HepG2 (cell line): ENCODE measurements around the gene TOPORS. TPM values are rescaled to one million over a fixed set of nuclear protein-coding genes. Genes with fewer than 3 reads are reported as not detected.
A peak's percentile ranks its signal among the peaks of the same experiment; 100 is the strongest.

Experiments
- DR1 ChIP-seq: sonication (generic); formaldehyde crosslinking; IDR thresholded peaks from 2 replicates; pipeline ENCODE4 v1.8.0; 2021; ENCODE audit warnings: mild to moderate bottlenecking, missing genetic modification reagents, inconsistent platforms
- E2F2 ChIP-seq: sonication (generic); formaldehyde crosslinking; IDR thresholded peaks from 2 replicates; pipeline ENCODE4 v1.4.0; 2020; ENCODE audit warnings: missing genetic modification reagents, borderline replicate concordance
- EEA1 ChIP-seq: sonication (generic); formaldehyde crosslinking; IDR thresholded peaks from 2 replicates; pipeline ENCODE4 v1.5.1; 2020; ENCODE audit warnings: mild to moderate bottlenecking, missing genetic modification reagents, borderline replicate concordance
- FOXK1 ChIP-seq: sonication (generic); formaldehyde crosslinking; IDR thresholded peaks from 2 replicates; pipeline ENCODE4 v1.4.0; 2020; ENCODE audit warnings: low read depth, missing genetic modification reagents, borderline replicate concordance
- MAFF ChIP-seq: IDR thresholded peaks from 2 replicates; pipeline ENCODE4 v1.6.1; 2011; ENCODE audit warnings: low read depth, low read length, improper control_type of control experiment
- MLXIP ChIP-seq: sonication (generic); formaldehyde crosslinking; IDR thresholded peaks from 2 replicates; pipeline ENCODE4 v1.9.0; 2021; ENCODE audit warnings: missing genetic modification reagents, borderline replicate concordance
- MXI1 ChIP-seq: IDR thresholded peaks from 3 replicates; pipeline ENCODE4 v1.6.1; 2012; ENCODE audit warnings: low read depth, low read length, inconsistent platforms, borderline replicate concordance
- NR0B2 ChIP-seq: sonication (generic); formaldehyde crosslinking; IDR thresholded peaks from 2 replicates; pipeline ENCODE4 v1.4.0; 2020; ENCODE audit warnings: mild to moderate bottlenecking, missing genetic modification reagents
- POLR2AphosphoS5 ChIP-seq: IDR thresholded peaks from 2 replicates; pipeline ENCODE4 v1.6.1; 2012; ENCODE audit warnings: low read depth, low read length
- PRDM4 ChIP-seq: sonication (generic); formaldehyde crosslinking; IDR thresholded peaks from 2 replicates; pipeline ENCODE4 v1.9.0; 2021; ENCODE audit warnings: missing genetic modification reagents, borderline replicate concordance
- PREB ChIP-seq: sonication (generic); formaldehyde crosslinking; IDR thresholded peaks from 2 replicates; pipeline ENCODE4 v1.4.0; 2020; ENCODE audit warnings: missing genetic modification reagents
- SNAI1 ChIP-seq: sonication (generic); formaldehyde crosslinking; IDR thresholded peaks from 2 replicates; pipeline ENCODE4 v1.5.0; 2020; ENCODE audit warnings: mild to moderate bottlenecking, missing genetic modification reagents, borderline replicate concordance
- ZFP36 ChIP-seq: fragments of 150-350 bp; IDR thresholded peaks from 2 replicates; pipeline ENCODE4 v1.6.1; 2018; ENCODE audit warnings: borderline replicate concordance, low read length, low read depth; ENCODE audit not compliant: partially characterized antibody
- ZKSCAN5 ChIP-seq: sonication (generic); formaldehyde crosslinking; IDR thresholded peaks from 2 replicates; pipeline ENCODE4 v1.5.1; 2020; ENCODE audit warnings: mild to moderate bottlenecking, missing genetic modification reagents
- ZNF124 ChIP-seq: sonication (generic); formaldehyde crosslinking; IDR thresholded peaks from 2 replicates; pipeline ENCODE4 v1.4.0; 2020; ENCODE audit warnings: missing genetic modification reagents
- ZNF232 ChIP-seq: sonication (generic); formaldehyde crosslinking; IDR thresholded peaks from 2 replicates; pipeline ENCODE4 v1.4.0; 2020; ENCODE audit warnings: missing genetic modification reagents, borderline replicate concordance
- ZNF282 ChIP-seq: fragments of 450-650 bp; IDR thresholded peaks from 2 replicates; pipeline ENCODE4 v1.6.1; 2018; ENCODE audit not compliant: partially characterized antibody
- ZNF414 ChIP-seq: sonication (generic); formaldehyde crosslinking; IDR thresholded peaks from 2 replicates; pipeline ENCODE4 v1.5.0; 2020; ENCODE audit warnings: missing genetic modification reagents
- ZNF430 ChIP-seq: sonication (generic); formaldehyde crosslinking; IDR thresholded peaks from 2 replicates; pipeline ENCODE4 v1.9.0; 2021; ENCODE audit warnings: mild to moderate bottlenecking, missing genetic modification reagents
- ZNF747 ChIP-seq: sonication (generic); formaldehyde crosslinking; IDR thresholded peaks from 2 replicates; pipeline ENCODE4 v1.8.1; 2023; ENCODE audit warnings: missing genetic modification reagents, mild to moderate bottlenecking, borderline replicate concordance
- polyA plus RNA-seq, 8 experiments: library from polyadenylated mRNA; depleted of rRNA in 3 of 8; stranded (reverse) in 7 of 8; unstranded in 1 of 8; fragments of >200 nt; fragmentation: Illumina TruSeq in 4 of 8; extraction: Trizol in 4 of 8; gene quantifications; 2 replicates each; pipeline versions ENCODE4 v1.2.1 to v1.2.3, GENCODE V29; 2011 to 2016; ENCODE audit warnings: low read depth in 4 of 8, missing spikeins in 1 of 8, mixed read lengths in 1 of 8; ENCODE audit not compliant: insufficient read depth in 1 of 8
- total RNA-seq, 5 experiments: library from RNA; depleted of rRNA; stranded (reverse); fragments of >200 nt; fragmentation: Illumina TruSeq; extraction: Trizol; gene quantifications; 2 replicates each; pipeline ENCODE4 v1.2.3, GENCODE V29; 2016; ENCODE audit warnings: low read depth in 1 of 5

Gene TOPORS
- total and polyA plus RNA-seq, 2 of the 13 experiments (the other 11 are each of a cell fraction or from before 2014, with no cell fraction given) = 6.8 to 19.6 TPM

DNA sequence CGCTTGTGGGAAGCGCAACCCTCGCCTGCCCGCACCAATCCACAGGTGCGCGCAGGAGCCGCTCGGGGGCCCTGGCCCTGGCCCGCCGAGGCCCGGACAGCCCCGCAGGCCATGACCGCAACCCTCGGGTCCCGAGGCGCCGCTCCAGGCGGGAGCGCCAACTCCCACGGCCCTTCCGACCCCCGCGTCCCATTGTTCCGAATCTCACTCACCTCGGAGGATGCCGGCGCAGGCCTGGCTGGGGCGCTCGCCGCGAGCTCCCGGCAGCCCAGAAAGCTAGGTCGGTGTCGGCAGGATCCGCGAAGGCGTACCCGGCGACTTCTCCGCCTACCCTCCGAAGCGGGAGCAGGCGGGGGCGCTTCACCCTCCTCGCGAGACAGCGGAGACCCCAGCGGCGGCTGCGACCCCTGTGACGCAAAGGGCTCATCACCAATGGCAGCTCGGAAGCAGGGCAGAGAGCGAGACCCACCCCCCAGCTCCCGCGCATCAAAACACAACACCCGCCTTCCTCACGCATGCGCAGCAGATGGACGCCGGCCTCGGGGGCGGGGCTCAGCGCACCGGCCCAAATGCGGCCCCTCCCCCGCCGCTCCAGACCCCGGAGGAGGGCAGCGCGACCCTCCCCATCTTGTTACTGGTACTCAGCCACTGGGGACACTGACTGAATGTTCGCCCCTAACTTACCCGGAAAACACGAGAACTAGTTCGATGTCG lies 1.7 kb downstream of the TOPORS start (continued):
- TF ChIP-seq PREB (CRISPR knock-in tag) (no peak), ZNF232 (no peak), E2F2 (no peak), ZFP36 (no peak), MXI1 (peak; percentile 73; the same call in 1 of the 3 replicates), MLXIP (no peak), PRDM4 (CRISPR knock-in tag) (no peak), ZNF430 (CRISPR knock-in tag) (no peak), NR0B2 (no peak), MAFF (no peak), ZNF124 (CRISPR knock-in tag) (no peak), SNAI1 (CRISPR knock-in tag) (no peak; the same call in 1 of the 2 replicates), POLR2AphosphoS5 (peak; percentile 57; the same call in 1 of the 2 replicates), ZNF282 (no peak), ZNF747 (CRISPR knock-in tag) (0 out of 2 replicates have a peak, but pooled peaks have one; percentile 58), ZKSCAN5 (CRISPR knock-in tag) (no peak), EEA1 (CRISPR knock-in tag) (no peak), ZNF414 (CRISPR knock-in tag) (no peak), FOXK1 (CRISPR knock-in tag) (peak; percentile 95), DR1 (CRISPR knock-in tag) (no peak)
